ENCODE measurements around the gene CLTCL1.
"Not testable (repeated sequence)": the region's sequence is repeated elsewhere in the genome, so short reads cannot be mapped to it uniquely, and the experiment has no call there.

The CLTCL1 gene

DNA sequence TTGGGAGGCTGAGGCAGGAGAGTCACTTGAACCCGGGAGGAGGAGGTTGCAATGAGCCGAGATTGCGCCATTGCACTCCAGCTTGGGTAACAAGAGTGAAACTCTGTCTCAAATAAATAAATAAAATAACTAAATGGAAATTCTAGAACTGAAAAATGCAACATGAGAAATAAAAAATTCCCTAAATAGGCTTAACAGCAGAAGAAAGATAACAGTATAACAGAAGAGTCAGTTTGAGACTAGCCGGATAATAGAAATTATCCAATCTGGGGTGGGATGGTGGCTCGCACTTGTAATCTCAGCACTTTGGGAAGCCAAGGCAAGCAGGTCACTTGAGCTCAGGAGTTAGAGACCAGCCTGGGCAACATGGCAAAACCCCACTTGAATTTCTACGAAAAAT lies 127.1 kb downstream of the CLTCL1 start:
- no peak overlapping the region for H3K9ac ChIP-seq (ENCODE audit: low read length in 2 of 2)
- H3K9me3 ChIP-seq (ENCODE audit: control insufficient read depth in 2 of 2, low read length in 2 of 2), result no peaks in the 10 kb centered on the region
- no peak overlapping the region for H3K27ac ChIP-seq (ENCODE audit: low read length)
- no peak overlapping the region for H3K4me3 ChIP-seq (ENCODE audit: low read length in 2 of 2)
- peaks cover 25 to 28% of the 10 kb centered on the region in 2 donors for H3K27me3 ChIP-seq (ENCODE audit: control insufficient read depth in 1 of 2, insufficient read depth in 2 of 2, low read length in 2 of 2)
- peaks cover 7% of the 10 kb centered on the region for H3K4me1 ChIP-seq (ENCODE audit: control insufficient read depth, insufficient read depth, low read length)
- no peaks in the 10 kb centered on the region for H3K36me3 ChIP-seq (ENCODE audit: control insufficient read depth in 2 of 2, insufficient read depth in 2 of 2, low read length in 2 of 2)

GRCh38 chr22:19158649-19159048 lies 132.9 kb downstream of the CLTCL1 start:
- not testable (repeated sequence) for H3K9me3 ChIP-seq (ENCODE audit: control insufficient read depth in 2 of 2, low read length in 2 of 2); H3K9ac ChIP-seq (ENCODE audit: low read length in 2 of 2); H3K4me1 ChIP-seq (ENCODE audit: control insufficient read depth, insufficient read depth, low read length); H3K4me3 ChIP-seq (ENCODE audit: low read length in 2 of 2); H3K27ac ChIP-seq (ENCODE audit: low read length); H3K27me3 ChIP-seq (ENCODE audit: control insufficient read depth in 1 of 2, insufficient read depth in 2 of 2, low read length in 2 of 2); H3K36me3 ChIP-seq (ENCODE audit: control insufficient read depth in 2 of 2, insufficient read depth in 2 of 2, low read length in 2 of 2)

DNA sequence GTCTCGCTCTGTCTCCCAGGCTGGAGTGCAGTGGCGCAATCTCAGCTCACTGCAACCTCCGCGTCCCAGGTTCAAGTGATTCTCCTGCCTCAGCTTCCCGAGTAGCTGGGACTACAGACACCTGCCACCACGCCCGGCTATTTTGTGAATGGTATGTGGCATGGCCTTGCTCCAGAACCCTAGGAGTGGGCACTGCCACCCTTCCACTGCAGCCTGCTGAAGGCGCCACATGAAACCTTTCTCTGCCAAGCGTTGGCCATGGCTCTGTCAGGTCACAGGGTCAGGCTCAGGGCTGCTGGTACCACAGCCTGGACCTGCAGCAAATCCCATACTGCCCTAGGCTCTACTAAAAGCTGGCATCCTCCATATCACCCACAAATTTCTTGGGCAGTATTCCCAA lies 135.4 kb downstream of the CLTCL1 start:
- peaks cover 10 to 18% of the 10 kb centered on the region in 2 donors for H3K27me3 ChIP-seq (ENCODE audit: control insufficient read depth in 1 of 2, insufficient read depth in 2 of 2, low read length in 2 of 2)
- H3K27ac ChIP-seq (ENCODE audit: low read length), result not testable (repeated sequence)

GRCh38 chr22:19152942-19153883 lies 138.3 kb downstream of the CLTCL1 start:
- no peak overlapping the region for H3K27ac ChIP-seq (ENCODE audit: low read length)
- no peaks in the 10 kb centered on the region for H3K4me1 ChIP-seq (ENCODE audit: control insufficient read depth, insufficient read depth, low read length)
- no peaks in the 10 kb centered on the region for H3K9me3 ChIP-seq (ENCODE audit: control insufficient read depth in 2 of 2, low read length in 2 of 2)
- H3K4me3 ChIP-seq (ENCODE audit: low read length in 2 of 2), result no peak overlapping the region
- H3K36me3 ChIP-seq (ENCODE audit: control insufficient read depth in 2 of 2, insufficient read depth in 2 of 2, low read length in 2 of 2), result no peaks in the 10 kb centered on the region
- H3K9ac ChIP-seq (ENCODE audit: low read length in 2 of 2), result no peak overlapping the region
- H3K27me3 ChIP-seq (ENCODE audit: control insufficient read depth in 1 of 2, insufficient read depth in 2 of 2, low read length in 2 of 2), result peaks cover 28 to 31% of the 10 kb centered on the region in 2 donors

More for the DNA sequence above, 135.4 kb downstream of the CLTCL1 start:
- not testable (repeated sequence) for H3K36me3 ChIP-seq (ENCODE audit: control insufficient read depth in 2 of 2, insufficient read depth in 2 of 2, low read length in 2 of 2); H3K4me1 ChIP-seq (ENCODE audit: control insufficient read depth, insufficient read depth, low read length); H3K4me3 ChIP-seq (ENCODE audit: low read length in 2 of 2); H3K9ac ChIP-seq (ENCODE audit: low read length in 2 of 2); H3K9me3 ChIP-seq (ENCODE audit: control insufficient read depth in 2 of 2, low read length in 2 of 2)

GRCh38 chr22:19151329-19152191 lies 140.0 kb downstream of the CLTCL1 start:
- H3K4me3 ChIP-seq (ENCODE audit: low read length in 2 of 2), result no peak overlapping the region
- peaks cover 28 to 33% of the 10 kb centered on the region in 2 donors for H3K27me3 ChIP-seq (ENCODE audit: control insufficient read depth in 1 of 2, insufficient read depth in 2 of 2, low read length in 2 of 2)
- H3K36me3 ChIP-seq (ENCODE audit: control insufficient read depth in 2 of 2, insufficient read depth in 2 of 2, low read length in 2 of 2), result no peaks in the 10 kb centered on the region
- H3K9ac ChIP-seq (ENCODE audit: low read length in 2 of 2), result no peak overlapping the region
- no peaks in the 10 kb centered on the region for H3K9me3 ChIP-seq (ENCODE audit: control insufficient read depth in 2 of 2, low read length in 2 of 2)
- H3K27ac ChIP-seq (ENCODE audit: low read length), result no peak overlapping the region
- no peaks in the 10 kb centered on the region for H3K4me1 ChIP-seq (ENCODE audit: control insufficient read depth, insufficient read depth, low read length)

GRCh38 chr22:19150482-19151328 lies 140.8 kb downstream of the CLTCL1 start:
- Histone ChIP-seq H3K9me3 (ENCODE audit: control insufficient read depth in 2 of 2, low read length in 2 of 2) (no peaks in the 10 kb centered on the region), H3K27me3 (ENCODE audit: control insufficient read depth in 1 of 2, insufficient read depth in 2 of 2, low read length in 2 of 2) (peaks cover 28 to 33% of the 10 kb centered on the region in 2 donors), H3K4me1 (ENCODE audit: control insufficient read depth, insufficient read depth, low read length) (no peaks in the 10 kb centered on the region), H3K4me3 (ENCODE audit: low read length in 2 of 2) (no peak overlapping the region), H3K27ac (ENCODE audit: low read length) (no peak overlapping the region), H3K36me3 (ENCODE audit: control insufficient read depth in 2 of 2, insufficient read depth in 2 of 2, low read length in 2 of 2) (no peaks in the 10 kb centered on the region), H3K9ac (ENCODE audit: low read length in 2 of 2) (no peak overlapping the region)

GRCh38 chr22:19149991-19150390 lies 141.5 kb downstream of the CLTCL1 start, which contains the start of gene GSC2:
Gene GSC2, minus strand, starts transcription at chr22:19150292. Its CDS starts 9 bp downstream, at chr22:19150283.
- H3K36me3 ChIP-seq (ENCODE audit: control insufficient read depth in 2 of 2, insufficient read depth in 2 of 2, low read length in 2 of 2), result no peaks in the 10 kb centered on the region
- peak within 1 kb of the TSS in 1 of 2 donors; percentile 8 for H3K4me3 ChIP-seq (ENCODE audit: low read length in 2 of 2)
- H3K27me3 ChIP-seq (ENCODE audit: control insufficient read depth in 1 of 2, insufficient read depth in 2 of 2, low read length in 2 of 2), result peaks cover 28 to 33% of the 10 kb centered on the region in 2 donors
- H3K9ac ChIP-seq (ENCODE audit: low read length in 2 of 2), result no peak within 1 kb of the TSS
- H3K4me1 ChIP-seq (ENCODE audit: control insufficient read depth, insufficient read depth, low read length), result no peaks in the 10 kb centered on the region
- no peak within 1 kb of the TSS for H3K27ac ChIP-seq (ENCODE audit: low read length)
- no peaks in the 10 kb centered on the region for H3K9me3 ChIP-seq (ENCODE audit: control insufficient read depth in 2 of 2, low read length in 2 of 2)

DNA sequence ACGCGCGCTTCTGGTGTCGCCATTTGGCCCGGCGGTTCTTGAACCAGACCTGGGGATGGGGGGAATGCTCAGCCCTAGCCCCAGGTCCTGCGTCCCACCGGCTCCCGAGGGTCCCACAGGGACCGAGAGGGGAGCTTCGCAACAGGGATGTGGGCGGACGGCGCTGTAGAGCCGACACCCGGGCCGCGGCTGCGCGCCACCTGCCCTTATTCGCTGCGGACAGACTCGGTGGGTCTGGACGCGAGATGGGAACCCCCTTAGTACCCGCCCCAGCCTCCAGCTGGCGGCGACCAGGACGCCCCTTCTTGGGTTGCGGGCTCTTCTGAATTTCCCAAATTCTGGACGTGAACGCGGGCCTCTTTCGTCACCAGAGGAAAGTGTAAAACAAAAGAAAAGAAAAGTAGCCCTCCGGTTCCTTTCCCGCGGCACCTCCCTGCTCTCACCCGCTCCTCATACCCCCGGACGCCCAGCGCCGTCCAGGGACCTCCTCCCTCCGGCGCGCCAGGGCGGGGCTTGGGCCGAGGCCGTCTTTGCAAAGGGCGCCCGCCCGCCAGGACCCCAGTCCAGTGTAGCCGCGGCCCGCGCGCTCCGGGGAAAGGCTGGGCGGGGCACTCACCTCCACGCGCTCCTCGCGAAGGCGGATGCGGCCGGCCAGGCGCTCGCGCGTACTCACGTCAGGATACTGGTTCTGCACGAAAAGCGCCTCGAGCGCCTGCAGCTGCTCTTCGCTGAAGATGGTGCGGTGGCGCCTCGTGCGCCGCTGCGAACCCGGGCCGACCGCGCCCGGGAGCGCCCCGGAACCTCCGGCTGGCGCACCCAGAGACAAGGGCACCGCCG lies 142.3 kb downstream of the CLTCL1 start:
- Histone ChIP-seq H3K4me3 (ENCODE audit: low read length in 2 of 2) (peak overlapping the region in 1 of 2 donors; percentile 8), H3K27me3 (ENCODE audit: control insufficient read depth in 1 of 2, insufficient read depth in 2 of 2, low read length in 2 of 2) (peaks cover 28 to 33% of the 10 kb centered on the region in 2 donors), H3K9ac (ENCODE audit: low read length in 2 of 2) (no peak overlapping the region), H3K9me3 (ENCODE audit: control insufficient read depth in 2 of 2, low read length in 2 of 2) (no peaks in the 10 kb centered on the region), H3K36me3 (ENCODE audit: control insufficient read depth in 2 of 2, insufficient read depth in 2 of 2, low read length in 2 of 2) (no peaks in the 10 kb centered on the region), H3K27ac (ENCODE audit: low read length) (no peak overlapping the region), H3K4me1 (ENCODE audit: control insufficient read depth, insufficient read depth, low read length) (no peaks in the 10 kb centered on the region)

- Histone ChIP-seq H3K4me1 (ENCODE audit: control insufficient read depth, insufficient read depth, low read length) (peaks cover 4% of the 10 kb centered on the region), H3K36me3 (ENCODE audit: control insufficient read depth in 2 of 2, insufficient read depth in 2 of 2, low read length in 2 of 2) (no peaks in the 10 kb centered on the region), H3K27me3 (ENCODE audit: control insufficient read depth in 1 of 2, insufficient read depth in 2 of 2, low read length in 2 of 2) (peaks cover 28 to 33% of the 10 kb centered on the region in 2 donors), H3K27ac (ENCODE audit: low read length) (no peak overlapping the region), H3K9ac (ENCODE audit: low read length in 2 of 2) (no peak overlapping the region), H3K9me3 (ENCODE audit: control insufficient read depth in 2 of 2, low read length in 2 of 2) (no peaks in the 10 kb centered on the region), H3K4me3 (ENCODE audit: low read length in 2 of 2) (no peak overlapping the region)
These were observed 143.0 kb downstream of the CLTCL1 start for GRCh38 chr22:19148417-19149046.
